Measurements from ENCODE around the gene EML1.

Gene EML1

GRCh38 chr14:99792551-99793212 lies 531 bp upstream of the EML1 start:
- peak overlapping the region; percentile 78 for H3K4me3 ChIP-seq (ENCODE audit: low read depth, low read length)
- H3K36me3 ChIP-seq (ENCODE audit: insufficient read depth, low read length): no peaks in the 10 kb centered on the region
- H2AFZ ChIP-seq (ENCODE audit: low read length, unreplicated experiment): peak overlapping the region; percentile 83
- H3K4me1 ChIP-seq (ENCODE audit: control insufficient read depth, insufficient read depth, low read length, unreplicated experiment): peaks cover 33% of the 10 kb centered on the region
- H3K27me3 ChIP-seq (ENCODE audit: insufficient read depth, low read length): no peaks in the 10 kb centered on the region
- H3K27ac ChIP-seq (ENCODE audit: low read depth, low read length): peak overlapping the region; percentile 26; the same call in 1 of the 2 replicates
- H3K79me2 ChIP-seq (ENCODE audit: control insufficient read depth, insufficient read depth, low read length, unreplicated experiment): peaks cover 17% of the 10 kb centered on the region

DNA sequence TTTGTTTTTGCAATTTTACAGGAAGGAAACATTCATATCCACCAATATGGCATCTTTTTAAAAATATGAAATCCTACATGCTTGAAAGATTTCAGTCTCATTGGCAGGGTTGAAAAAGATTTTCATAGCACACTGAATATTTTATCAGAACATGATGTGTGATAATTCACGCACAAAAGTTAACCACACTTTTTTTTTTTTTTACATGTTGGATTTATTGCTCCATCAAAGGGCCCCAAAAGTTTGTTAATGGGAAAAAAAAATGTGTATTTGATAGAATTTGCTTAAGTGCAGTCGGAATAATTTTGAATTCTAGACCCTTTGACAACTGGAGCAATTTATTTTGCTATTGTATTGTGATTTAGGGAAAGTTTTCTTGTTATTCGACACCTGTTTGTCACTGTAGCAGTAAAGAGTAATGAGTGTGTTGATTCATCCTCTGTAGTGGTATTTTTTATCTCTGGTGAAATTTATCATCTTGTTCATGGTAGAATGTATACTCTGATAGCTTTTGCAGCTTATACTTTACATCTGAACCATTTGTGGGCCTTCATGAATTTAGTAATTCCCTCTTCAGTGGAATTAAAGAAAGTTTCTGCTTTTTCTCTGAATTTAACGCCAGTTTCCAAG lies 1.1 kb downstream of the EML1 start:
- H3K27ac ChIP-seq (ENCODE audit: low read depth, low read length): peak overlapping the region; percentile 39; the same call in 1 of the 2 replicates
- peak overlapping the region; percentile 89 for H3K4me3 ChIP-seq (ENCODE audit: low read depth, low read length)

GRCh38 chr14:99795046-99795445 lies 1.8 kb downstream of the EML1 start:
- Histone ChIP-seq H3K79me2 (ENCODE audit: control insufficient read depth, insufficient read depth, low read length, unreplicated experiment) (peaks cover 19% of the 10 kb centered on the region), H3K4me1 (ENCODE audit: control insufficient read depth, insufficient read depth, low read length, unreplicated experiment) (peaks cover 28% of the 10 kb centered on the region), H3K27me3 (ENCODE audit: insufficient read depth, low read length) (no peaks in the 10 kb centered on the region), H3K36me3 (ENCODE audit: insufficient read depth, low read length) (no peaks in the 10 kb centered on the region), H3K27ac (ENCODE audit: low read depth, low read length) (no peak overlapping the region), H3K4me3 (ENCODE audit: low read depth, low read length) (peak overlapping the region; percentile 89; the same call in 1 of the 2 replicates), H2AFZ (ENCODE audit: low read length, unreplicated experiment) (no peak overlapping the region)

More for the DNA sequence above, 1.1 kb downstream of the EML1 start:
- no peaks in the 10 kb centered on the region for H3K36me3 ChIP-seq (ENCODE audit: insufficient read depth, low read length)
- H3K79me2 ChIP-seq (ENCODE audit: control insufficient read depth, insufficient read depth, low read length, unreplicated experiment): peaks cover 19% of the 10 kb centered on the region
- no peaks in the 10 kb centered on the region for H3K27me3 ChIP-seq (ENCODE audit: insufficient read depth, low read length)
- H2AFZ ChIP-seq (ENCODE audit: low read length, unreplicated experiment): peak overlapping the region; percentile 100
- peaks cover 33% of the 10 kb centered on the region for H3K4me1 ChIP-seq (ENCODE audit: control insufficient read depth, insufficient read depth, low read length, unreplicated experiment)

DNA sequence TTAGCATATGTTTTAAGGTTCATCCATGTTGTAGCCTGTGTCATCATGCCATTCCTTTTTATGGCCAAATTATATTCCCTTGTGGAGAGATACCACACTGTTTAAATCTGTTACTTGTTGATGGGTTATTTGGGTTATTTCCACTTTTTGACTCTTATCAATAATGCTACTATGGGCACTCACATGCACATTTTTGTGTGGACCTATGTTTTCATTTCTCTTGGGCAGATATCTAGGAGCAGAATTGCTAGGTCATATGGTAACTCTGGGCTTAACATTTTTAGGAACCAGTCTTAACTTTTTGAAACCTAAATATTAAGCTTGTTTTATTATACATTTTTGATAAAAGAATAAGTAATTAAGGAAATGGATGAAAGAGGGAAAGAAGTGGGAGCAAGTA lies 4.0 kb downstream of the EML1 start:
- no peak overlapping the region for H3K27ac ChIP-seq (ENCODE audit: low read depth, low read length)
- peaks cover 22% of the 10 kb centered on the region for H3K4me1 ChIP-seq (ENCODE audit: control insufficient read depth, insufficient read depth, low read length, unreplicated experiment)
- H3K4me3 ChIP-seq (ENCODE audit: low read depth, low read length): no peak overlapping the region
- peaks cover 19% of the 10 kb centered on the region for H3K79me2 ChIP-seq (ENCODE audit: control insufficient read depth, insufficient read depth, low read length, unreplicated experiment)
- no peaks in the 10 kb centered on the region for H3K36me3 ChIP-seq (ENCODE audit: insufficient read depth, low read length)
- H2AFZ ChIP-seq (ENCODE audit: low read length, unreplicated experiment): no peak overlapping the region
- no peaks in the 10 kb centered on the region for H3K27me3 ChIP-seq (ENCODE audit: insufficient read depth, low read length)

- H3K27ac ChIP-seq (ENCODE audit: low read depth, low read length): no peak overlapping the region
- H3K36me3 ChIP-seq (ENCODE audit: insufficient read depth, low read length): no peaks in the 10 kb centered on the region
- peaks cover 8% of the 10 kb centered on the region for H3K79me2 ChIP-seq (ENCODE audit: control insufficient read depth, insufficient read depth, low read length, unreplicated experiment)
- peaks cover 10% of the 10 kb centered on the region for H3K4me1 ChIP-seq (ENCODE audit: control insufficient read depth, insufficient read depth, low read length, unreplicated experiment)
- H2AFZ ChIP-seq (ENCODE audit: low read length, unreplicated experiment): no peak overlapping the region
- no peaks in the 10 kb centered on the region for H3K27me3 ChIP-seq (ENCODE audit: insufficient read depth, low read length)
- H3K4me3 ChIP-seq (ENCODE audit: low read depth, low read length): no peak overlapping the region
Measured at GRCh38 chr14:99800781-99801180, 7.6 kb downstream of the EML1 start.

DNA sequence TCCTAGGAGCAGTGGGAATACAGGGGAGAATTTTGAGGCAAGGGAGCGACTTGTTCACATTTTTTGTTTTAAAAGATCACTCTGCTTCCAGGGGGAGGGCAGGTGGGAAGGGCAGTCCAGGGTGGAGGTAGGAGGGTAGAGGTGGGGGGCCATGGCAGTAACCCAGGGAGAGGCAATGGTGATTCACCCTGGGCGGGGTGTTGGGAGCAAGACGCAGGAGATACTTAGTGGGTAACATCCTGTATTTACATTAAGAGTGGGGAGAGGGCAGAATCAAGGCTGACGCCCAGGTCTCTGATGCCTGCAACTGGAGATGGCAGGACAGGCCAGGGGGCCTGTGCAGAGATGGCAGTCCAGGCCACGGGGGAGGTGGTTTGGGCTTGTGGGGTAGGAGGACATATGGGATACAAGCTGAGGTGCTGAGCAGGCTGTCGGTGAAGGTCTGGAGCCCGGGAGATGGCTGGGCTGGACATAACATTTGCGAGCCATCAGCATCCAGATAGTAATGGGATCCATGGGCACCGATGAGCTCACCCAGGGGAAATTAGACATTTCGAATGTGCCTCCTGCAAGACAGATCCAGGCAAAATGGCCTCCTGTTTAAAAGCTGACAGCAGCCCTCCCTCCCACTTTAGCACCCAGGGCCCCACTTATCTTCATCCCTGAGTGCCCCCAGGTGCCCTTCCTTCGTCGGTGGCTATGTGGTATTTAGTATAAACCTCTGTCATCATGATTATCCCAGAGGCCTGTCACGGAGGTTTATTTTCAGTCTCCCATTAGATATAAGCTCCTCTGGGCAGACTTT lies 9.3 kb downstream of the EML1 start:
- H3K36me3 ChIP-seq (ENCODE audit: insufficient read depth, low read length): no peaks in the 10 kb centered on the region
- H3K27me3 ChIP-seq (ENCODE audit: insufficient read depth, low read length): no peaks in the 10 kb centered on the region
- H3K4me1 ChIP-seq (ENCODE audit: control insufficient read depth, insufficient read depth, low read length, unreplicated experiment): peaks cover 13% of the 10 kb centered on the region
- peaks cover 5% of the 10 kb centered on the region for H3K79me2 ChIP-seq (ENCODE audit: control insufficient read depth, insufficient read depth, low read length, unreplicated experiment)
- no peak overlapping the region for H3K27ac ChIP-seq (ENCODE audit: low read depth, low read length)
- no peak overlapping the region for H2AFZ ChIP-seq (ENCODE audit: low read length, unreplicated experiment)
- H3K4me3 ChIP-seq (ENCODE audit: low read depth, low read length): no peak overlapping the region

DNA sequence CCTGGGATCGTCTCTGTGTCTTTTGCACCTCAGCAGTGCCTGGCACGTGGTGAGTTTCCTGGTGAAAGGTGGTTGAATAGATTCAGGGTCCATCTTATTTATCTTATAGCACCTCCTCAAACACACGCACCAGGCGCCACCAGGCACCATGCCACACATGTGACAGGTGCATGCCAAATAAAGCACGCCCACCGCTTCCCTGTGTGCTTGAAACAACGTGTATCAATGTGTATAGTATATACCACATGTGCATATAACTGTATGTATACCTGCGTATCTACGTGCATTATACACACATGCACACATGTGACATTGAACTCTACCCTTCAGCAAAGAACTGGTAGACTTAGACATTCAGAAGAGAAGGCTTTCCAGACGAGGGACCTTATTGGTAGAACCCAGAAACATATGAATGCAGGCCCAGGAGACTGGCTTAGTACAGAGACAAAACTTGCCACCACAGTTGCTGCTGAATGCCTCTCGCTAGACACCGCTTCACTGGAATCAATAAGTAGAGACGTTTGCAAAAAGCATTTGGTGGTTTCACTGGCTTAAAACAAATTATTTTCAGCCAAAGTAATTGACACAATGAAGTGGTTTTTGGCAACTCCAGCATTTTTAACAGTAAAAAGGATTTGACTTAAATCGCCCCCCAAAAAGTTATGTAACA lies 10.0 kb downstream of the EML1 start:
- Histone ChIP-seq H2AFZ (ENCODE audit: low read length, unreplicated experiment) (no peak overlapping the region), H3K27ac (ENCODE audit: low read depth, low read length) (no peak overlapping the region), H3K36me3 (ENCODE audit: insufficient read depth, low read length) (no peaks in the 10 kb centered on the region), H3K4me3 (ENCODE audit: low read depth, low read length) (no peak overlapping the region), H3K4me1 (ENCODE audit: control insufficient read depth, insufficient read depth, low read length, unreplicated experiment) (peaks cover 21% of the 10 kb centered on the region), H3K27me3 (ENCODE audit: insufficient read depth, low read length) (no peaks in the 10 kb centered on the region), H3K79me2 (ENCODE audit: control insufficient read depth, insufficient read depth, low read length, unreplicated experiment) (peaks cover 5% of the 10 kb centered on the region)

- Histone ChIP-seq H3K27me3 (ENCODE audit: insufficient read depth, low read length) (no peaks in the 10 kb centered on the region), H3K4me3 (ENCODE audit: low read depth, low read length) (no peak overlapping the region), H3K4me1 (ENCODE audit: control insufficient read depth, insufficient read depth, low read length, unreplicated experiment) (peaks cover 26% of the 10 kb centered on the region), H3K27ac (ENCODE audit: low read depth, low read length) (no peak overlapping the region), H2AFZ (ENCODE audit: low read length, unreplicated experiment) (no peak overlapping the region), H3K36me3 (ENCODE audit: insufficient read depth, low read length) (no peaks in the 10 kb centered on the region), H3K79me2 (ENCODE audit: control insufficient read depth, insufficient read depth, low read length, unreplicated experiment) (peaks cover 4% of the 10 kb centered on the region)
Measured at GRCh38 chr14:99803803-99804202, 10.6 kb downstream of the EML1 start.

- Histone ChIP-seq H3K36me3 (ENCODE audit: insufficient read depth, low read length) (no peaks in the 10 kb centered on the region), H3K27me3 (ENCODE audit: insufficient read depth, low read length) (no peaks in the 10 kb centered on the region)
Measured at GRCh38 chr14:99805757-99806439, 12.7 kb downstream of the EML1 start.

GRCh38 chr14:99806836-99807235 lies 13.6 kb downstream of the EML1 start:
- no peak overlapping the region for H3K27ac ChIP-seq (ENCODE audit: low read depth, low read length)
- no peaks in the 10 kb centered on the region for H3K27me3 ChIP-seq (ENCODE audit: insufficient read depth, low read length)
- H2AFZ ChIP-seq (ENCODE audit: low read length, unreplicated experiment): no peak overlapping the region
- no peaks in the 10 kb centered on the region for H3K36me3 ChIP-seq (ENCODE audit: insufficient read depth, low read length)
- no peak overlapping the region for H3K4me3 ChIP-seq (ENCODE audit: low read depth, low read length)
- peaks cover 39% of the 10 kb centered on the region for H3K4me1 ChIP-seq (ENCODE audit: control insufficient read depth, insufficient read depth, low read length, unreplicated experiment)
- peaks cover 2% of the 10 kb centered on the region for H3K79me2 ChIP-seq (ENCODE audit: control insufficient read depth, insufficient read depth, low read length, unreplicated experiment)

More at GRCh38 chr14:99805757-99806439, 12.7 kb downstream of the EML1 start:
- Histone ChIP-seq H2AFZ (ENCODE audit: low read length, unreplicated experiment) (no peak overlapping the region), H3K27ac (ENCODE audit: low read depth, low read length) (no peak overlapping the region), H3K4me3 (ENCODE audit: low read depth, low read length) (no peak overlapping the region), H3K4me1 (ENCODE audit: control insufficient read depth, insufficient read depth, low read length, unreplicated experiment) (peaks cover 40% of the 10 kb centered on the region), H3K79me2 (ENCODE audit: control insufficient read depth, insufficient read depth, low read length, unreplicated experiment) (peaks cover 2% of the 10 kb centered on the region)

All from ACC112 (cell line).